HT1080 (cell line): ENCODE measurements around the gene ASMT. TPM values are rescaled to one million over a fixed set of nuclear protein-coding genes. Genes with fewer than 3 reads are reported as not detected.

Experiments
- total RNA-seq: library from RNA; depleted of rRNA; stranded (reverse); fragments of >200 nt; shearing (Covaris generic); gene quantifications from 2 replicates; pipeline ENCODE4 v1.2.3, GENCODE V29; 2014; rRNA removed

ASMT gene
- total RNA-seq, 1 experiment from 2014 or later, result 0.32 TPM

Other genes with a start within 250 kb of the ASMT start
- 201 and 276 TPM in 2 replicates for gene SLC25A6, start 222.9 kb upstream of the ASMT start, total RNA-seq
- 10.0 and 12.3 TPM in 2 replicates for gene ASMTL, start 162.2 kb upstream of the ASMT start, total RNA-seq
- 1.1 and 1.3 TPM in 2 replicates for gene P2RY8, start 77.9 kb upstream of the ASMT start, total RNA-seq
- gene AKAP17A, start 23.5 kb upstream of the ASMT start, total RNA-seq, result 33.2 and 36.3 TPM in 2 replicates